GM12891 (cell line): ENCODE data around the gene DEFB114.
A peak's percentile ranks its signal among the peaks of the same experiment; 100 is the strongest.

Experiments
- PAX5 ChIP-seq: IDR thresholded peaks from 2 replicates; pipeline ENCODE4 v1.6.1; 2011; ENCODE audit warnings: low read length, moderate library complexity, mild to moderate bottlenecking; ENCODE audit not compliant: insufficient read depth, severe bottlenecking
- POLR2A ChIP-seq: IDR thresholded peaks from 2 replicates; pipeline ENCODE4 v1.6.1; 2011; ENCODE audit warnings: low read depth, low read length, control low read depth
- POLR2AphosphoS5 ChIP-seq: IDR thresholded peaks from 2 replicates; pipeline ENCODE4 v1.6.1; 2011; ENCODE audit warnings: low read depth, low read length, control low read depth
- POU2F2 ChIP-seq: IDR thresholded peaks from 2 replicates; pipeline ENCODE4 v1.6.1; 2011; ENCODE audit warnings: low read depth, mild to moderate bottlenecking, control low read depth, low read length, moderate library complexity
- SPI1 ChIP-seq: IDR thresholded peaks from 2 replicates; pipeline ENCODE4 v1.6.1; 2011; ENCODE audit warnings: low read depth, low read length, control low read depth
- TAF1 ChIP-seq: IDR thresholded peaks from 2 replicates; pipeline ENCODE4 v1.6.1; 2011; ENCODE audit warnings: low read depth, low read length, control low read depth

DNA sequence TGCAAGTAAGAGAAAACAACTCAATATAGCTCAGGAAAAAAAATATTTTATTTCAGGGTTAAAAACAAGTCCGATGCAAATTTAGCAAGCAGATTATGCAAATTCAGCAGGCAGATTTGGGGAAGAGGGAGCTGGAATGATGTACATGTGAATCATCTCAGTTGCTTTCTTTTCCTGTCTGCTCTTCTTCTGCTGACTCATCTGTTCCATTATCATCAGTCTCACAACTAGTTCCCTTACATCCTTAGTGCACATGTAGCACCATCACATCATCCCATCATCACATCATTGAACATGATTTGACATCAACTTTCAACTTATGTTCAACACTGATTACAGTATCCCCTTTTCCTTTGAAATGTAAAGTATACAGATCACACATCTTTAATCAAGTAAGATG is 16.9 kb upstream of the DEFB114 start:
- no peak for TF ChIP-seq POLR2A
- TF ChIP-seq TAF1: no peak
- no peak for TF ChIP-seq POLR2AphosphoS5
- peak; percentile 82 for TF ChIP-seq SPI1
- peak; percentile 74 for TF ChIP-seq POU2F2
- no peak for TF ChIP-seq PAX5
